ENCODE results near the gene LAMTOR4.

LAMTOR4 gene

GRCh38 chr7:100153708-100154535 lies 5.2 kb downstream of the LAMTOR4 start:
- no peak for DNase-seq

DNA sequence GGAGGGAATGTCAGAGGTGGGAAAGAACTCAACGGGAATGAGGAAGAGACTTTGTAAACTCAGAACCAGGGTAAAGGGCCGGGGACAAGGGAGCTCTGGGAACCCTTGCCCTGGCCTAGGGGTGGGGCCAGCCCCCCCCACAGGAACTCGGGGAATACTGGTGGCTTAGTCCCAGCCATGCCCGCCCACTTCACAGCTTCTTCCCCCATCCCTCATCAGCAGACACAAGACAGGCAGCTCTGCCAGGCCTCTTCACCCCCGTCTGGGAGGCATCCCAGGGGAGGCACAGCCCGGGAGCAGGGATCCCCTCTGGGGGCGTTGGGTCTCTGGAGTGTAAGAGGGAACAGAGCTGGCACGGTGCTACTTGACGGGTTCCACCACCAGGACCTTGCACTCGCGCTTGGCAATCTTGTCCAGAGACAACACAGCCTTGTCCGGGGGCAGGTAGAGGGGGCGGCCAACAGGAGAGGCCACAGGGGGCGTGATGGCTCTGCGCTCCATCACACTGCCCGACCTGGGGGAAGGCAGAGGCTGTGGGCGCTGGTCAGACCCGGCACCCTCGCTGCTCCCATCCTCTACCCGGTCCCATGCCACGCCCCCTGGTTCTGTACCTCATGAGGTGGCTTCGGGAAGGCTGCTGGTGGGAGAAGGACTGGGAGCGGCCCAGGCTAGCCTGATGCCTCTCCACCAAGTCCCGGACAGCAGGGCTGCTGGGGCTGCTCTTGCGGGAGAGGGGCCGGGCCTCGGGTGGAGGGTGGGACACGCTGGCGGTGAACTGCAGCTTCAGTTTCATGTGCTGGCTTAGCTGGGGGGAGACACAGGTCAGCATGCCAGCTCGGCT lies 6.2 kb downstream of the LAMTOR4 start:
- peak in 1 of 4 experiments; percentile 21 for DNase-seq

DNA sequence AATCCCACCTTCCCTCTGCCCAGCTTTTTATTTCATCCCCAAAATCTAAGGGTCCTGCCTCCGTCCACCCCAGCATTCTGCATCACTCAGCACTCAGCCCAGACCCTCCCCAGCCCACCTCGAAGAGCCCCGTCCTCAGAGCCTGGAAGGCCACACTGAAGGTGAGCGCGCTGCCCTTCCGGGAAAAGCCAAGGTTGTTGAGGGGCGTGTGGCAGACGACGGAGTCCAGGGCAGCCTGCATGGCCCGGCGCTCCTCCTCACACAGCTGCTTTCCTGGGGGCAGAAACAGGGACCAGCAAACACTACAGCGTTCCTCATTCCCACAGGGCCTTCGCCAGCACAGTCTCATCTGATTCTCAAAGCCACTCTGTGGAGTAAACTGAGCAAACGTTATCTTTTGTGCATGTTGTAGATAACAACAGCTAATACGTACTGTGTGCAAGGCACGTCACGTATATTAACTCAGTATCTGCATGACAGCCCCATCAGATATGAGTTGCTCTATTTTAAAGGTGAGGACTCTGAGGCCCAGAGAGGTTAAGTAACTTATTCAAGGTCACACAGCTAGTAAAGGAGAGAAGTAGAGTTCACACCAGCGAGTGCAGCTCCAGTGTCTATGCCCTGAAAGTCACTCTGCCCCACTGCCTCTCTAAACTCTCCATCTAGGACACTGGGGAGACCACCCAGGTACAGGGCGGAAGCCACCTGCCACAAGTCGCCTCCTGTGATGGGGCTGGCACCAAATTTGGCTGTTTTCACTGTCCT lies 7.0 kb downstream of the LAMTOR4 start:
- DNase-seq: no peak

- DNase-seq: peak; percentile 61 to 86 (median 80)
Measured at GRCh38 chr7:100156331-100157068, 7.8 kb downstream of the LAMTOR4 start.

GRCh38 chr7:100157069-100157333 lies 8.3 kb downstream of the LAMTOR4 start:
- no peak for DNase-seq

- peak; percentile 56 to 83 (median 76) for DNase-seq
Measured at GRCh38 chr7:100157334-100158228, 8.9 kb downstream of the LAMTOR4 start.

GRCh38 chr7:100158229-100159098 lies 9.7 kb downstream of the LAMTOR4 start, which contains the start of gene TRAPPC14:
Gene TRAPPC14 (minus strand): TSS chr7:100158723. CDS start chr7:100158499, 224 bp downstream.
- DNase-seq: peak; percentile 86 to 95 (median 90)

DNA sequence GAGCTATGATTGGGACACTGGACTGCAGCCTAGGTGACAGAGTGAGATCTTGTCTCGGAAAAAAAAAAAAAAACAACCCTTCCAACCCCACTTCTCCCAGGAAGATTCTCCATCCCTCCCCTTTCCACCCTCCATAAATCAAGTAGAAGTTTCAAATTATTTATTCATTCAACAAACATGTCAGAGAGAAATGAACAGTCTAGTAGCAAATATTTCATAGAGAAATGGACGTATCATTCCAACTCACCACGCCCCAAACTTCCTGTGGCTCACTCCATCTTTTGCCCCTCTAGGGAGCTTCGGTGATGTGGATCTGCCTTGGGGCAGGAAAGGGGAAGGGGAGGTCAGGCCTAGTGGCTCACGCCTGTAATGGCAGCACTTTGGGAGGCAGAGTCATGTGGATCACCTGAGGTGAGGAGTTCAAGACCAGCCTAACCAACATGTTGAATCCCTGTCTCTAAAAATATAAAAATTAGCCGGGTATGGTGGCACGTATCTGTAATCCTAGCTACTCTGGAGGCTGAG lies 10.4 kb downstream of the LAMTOR4 start:
- DNase-seq: peak in 2 of 4 experiments; percentile 30 to 40

DNA sequence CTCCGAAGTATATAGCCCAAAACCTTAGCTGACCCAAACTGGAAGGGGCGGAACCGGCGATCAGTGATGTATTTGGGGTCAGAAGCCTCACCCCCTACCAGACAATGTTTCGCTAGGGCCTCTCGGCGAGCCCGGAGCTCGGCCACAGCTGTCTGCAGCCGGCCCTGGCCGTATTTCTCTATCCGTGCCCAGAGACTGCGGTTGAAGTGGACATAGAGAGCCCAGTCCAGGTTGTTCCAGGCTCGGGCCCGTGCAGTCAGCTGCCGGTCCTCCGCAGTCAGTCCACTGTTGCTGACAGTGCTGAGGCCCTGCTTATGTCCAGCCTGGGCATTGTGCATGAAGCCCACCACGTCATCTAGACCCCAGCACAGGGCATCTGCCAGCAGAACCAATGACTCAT lies 11.3 kb downstream of the LAMTOR4 start:
- no peak for DNase-seq

DNA sequence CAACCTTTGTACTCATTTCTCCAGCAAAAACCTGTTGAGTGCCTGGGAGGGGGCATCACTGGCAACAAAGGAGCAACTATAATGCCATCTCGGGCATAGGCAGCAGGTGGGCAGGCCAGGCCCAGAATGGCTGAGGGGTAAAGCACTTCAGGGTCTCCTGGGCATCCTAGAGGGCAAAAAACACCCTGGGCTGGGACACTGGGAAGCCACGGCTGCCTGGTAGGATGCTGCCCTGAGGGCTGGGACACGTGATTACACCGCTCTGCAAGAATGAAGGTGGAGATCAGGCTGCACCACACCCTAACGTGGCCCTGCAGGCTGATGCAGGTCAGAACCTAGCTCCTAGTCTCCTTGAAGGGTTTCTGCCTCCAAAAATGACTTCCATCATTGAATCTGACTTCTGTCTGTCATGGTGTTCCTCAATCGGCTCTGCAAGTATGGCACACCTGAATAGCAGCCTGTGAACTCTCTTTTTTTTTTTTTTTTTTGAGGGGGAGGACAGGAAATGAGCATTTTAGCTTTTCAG lies 14.4 kb downstream of the LAMTOR4 start:
- DNase-seq: no peak

- no peak for DNase-seq
Measured at GRCh38 chr7:100163871-100164270, 15.2 kb downstream of the LAMTOR4 start.

DNA sequence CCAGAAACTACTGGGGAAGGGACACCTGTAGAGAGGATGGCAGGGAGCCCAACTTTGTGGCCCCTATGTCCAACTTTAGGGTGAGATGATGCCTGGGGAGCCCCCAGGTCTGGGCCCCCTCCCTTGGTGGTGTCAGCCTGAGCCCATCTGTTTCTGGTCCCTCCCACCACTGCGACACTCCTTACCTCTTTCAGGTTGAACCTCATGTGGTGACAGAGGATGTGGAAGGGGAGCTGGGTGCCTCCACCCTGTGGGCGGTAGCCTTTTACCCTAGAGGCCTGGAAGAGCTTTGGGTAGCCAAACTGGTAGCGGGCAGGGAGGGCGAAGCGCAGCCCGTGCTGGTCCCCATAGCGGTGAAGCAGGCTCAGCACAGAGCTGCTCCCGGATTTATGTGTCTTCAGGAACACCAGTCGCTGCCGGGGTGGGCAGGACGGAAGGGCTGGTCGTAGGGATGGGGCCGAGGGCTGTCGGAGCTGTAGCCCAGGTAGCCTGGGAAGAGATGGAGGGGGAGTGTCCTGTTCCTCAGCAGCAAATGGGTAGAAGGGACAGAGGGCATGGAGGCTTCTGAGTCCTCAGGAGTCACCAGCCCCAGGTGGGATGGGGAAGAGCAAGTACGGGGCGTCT lies 17.7 kb downstream of the LAMTOR4 start:
- DNase-seq: no peak

- DNase-seq: peak in 2 of 4 experiments; percentile 29 to 41
Measured at GRCh38 chr7:100166970-100167911, 18.5 kb downstream of the LAMTOR4 start.

DNA sequence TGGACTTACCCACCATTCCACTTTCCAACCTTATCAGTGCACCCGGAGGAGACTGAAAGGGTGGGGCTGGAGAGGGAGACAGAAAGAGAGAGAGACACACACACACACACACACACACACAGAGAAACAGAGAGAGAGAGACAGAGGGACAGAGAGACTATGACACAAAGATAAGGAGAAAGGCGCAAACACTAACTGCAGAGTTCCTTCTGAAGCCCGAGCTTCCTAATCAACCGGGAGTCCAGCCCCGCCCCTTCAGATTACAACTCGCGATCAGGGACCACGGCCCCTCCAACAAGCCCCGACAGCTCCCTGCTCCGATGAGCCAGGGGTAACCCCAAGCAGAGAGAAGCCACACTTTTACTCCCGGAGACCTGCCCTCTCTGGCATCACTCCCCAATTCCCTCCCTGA lies 19.2 kb downstream of the LAMTOR4 start:
- DNase-seq: no peak

- no peak for DNase-seq
Measured at GRCh38 chr7:100169147-100169850, 20.6 kb downstream of the LAMTOR4 start.

- no peak for DNase-seq
Measured at GRCh38 chr7:100170101-100170897, 21.6 kb downstream of the LAMTOR4 start.

Measured in suppressor macrophage (primary cell).